HL-60/S4 (cell line): ENCODE data around the gene SLC6A16.
"Not testable (repeated sequence)": the region's sequence is repeated elsewhere in the genome, so short reads cannot be mapped to it uniquely, and the experiment has no call there.

ENCODE experiments used
- in situ Hi-C: fragments of 300-500 bp; cut with MboI; formaldehyde crosslinking; loops from 2 replicates; pipeline ENCODE4 v1.14.3; 2022; ENCODE audit warnings: low sequenced_read_pairs

Gene SLC6A16

GRCh38 chr19:49282184-49282583 is 42.8 kb downstream of the SLC6A16 start:
- in situ Hi-C loops = no loop called here

- in situ Hi-C loops = no loop called here
Measured at GRCh38 chr19:49272204-49272603, 52.8 kb downstream of the SLC6A16 start.

- in situ Hi-C loops = no loop called here
Measured at GRCh38 chr19:49271080-49271753, 53.8 kb downstream of the SLC6A16 start.

GRCh38 chr19:49266409-49266808 is 58.6 kb downstream of the SLC6A16 start:
- in situ Hi-C loops = not testable (repeated sequence)

GRCh38 chr19:49264258-49264657 is 60.7 kb downstream of the SLC6A16 start:
- in situ Hi-C loops = no loop called here

GRCh38 chr19:49261602-49262001 is 63.4 kb downstream of the SLC6A16 start:
- in situ Hi-C loops = no loop called here

- in situ Hi-C loops = no loop called here
Measured at GRCh38 chr19:49256691-49257090, 68.3 kb downstream of the SLC6A16 start.

GRCh38 chr19:49255674-49256073 is 69.3 kb downstream of the SLC6A16 start:
- in situ Hi-C loops = no loop called here

- in situ Hi-C loops = no loop called here
Measured at GRCh38 chr19:49249933-49250332, 75.1 kb downstream of the SLC6A16 start.

GRCh38 chr19:49247676-49248075 is 77.3 kb downstream of the SLC6A16 start:
- in situ Hi-C loops = no loop called here

GRCh38 chr19:49244256-49244655 is 80.7 kb downstream of the SLC6A16 start:
- in situ Hi-C loops = no loop called here

- in situ Hi-C loops = no loop called here
Measured at GRCh38 chr19:49243726-49244125, 81.3 kb downstream of the SLC6A16 start.

- in situ Hi-C loops = no loop called here
Measured at GRCh38 chr19:49243129-49243528, 81.9 kb downstream of the SLC6A16 start.

GRCh38 chr19:49241769-49242168 is 83.2 kb downstream of the SLC6A16 start:
- in situ Hi-C loops = no loop called here
